HCT116 (cell line): ENCODE results near the gene WNT16. TPM values are rescaled to one million over a fixed set of nuclear protein-coding genes. Genes with fewer than 3 reads are reported as not detected.

Experiments
- ELF1 ChIP-seq: IDR thresholded peaks from 2 replicates; pipeline ENCODE4 v1.6.1; 2012; ENCODE audit warnings: low read depth, borderline replicate concordance
- POLR2A ChIP-seq: IDR thresholded peaks from 2 replicates; pipeline ENCODE4 v1.7.0; 2011; ENCODE audit warnings: borderline replicate concordance; ENCODE audit not compliant: insufficient read depth, insufficient read length; ENCODE audit errors: extremely low read depth
- total RNA-seq: library from RNA; stranded (reverse); gene quantifications from one replicate; pipeline ENCODE4 v1.2.1, GENCODE V29; 2021; ENCODE audit not compliant: unreplicated experiment
- TF ChIP-seq, protein P1 (sequence below): IDR thresholded peaks from 2 replicates; pipeline ENCODE4 v1.6.1; 2012

Gene WNT16
- total RNA-seq, 1 experiment from 2014 or later = 152 TPM

DNA sequence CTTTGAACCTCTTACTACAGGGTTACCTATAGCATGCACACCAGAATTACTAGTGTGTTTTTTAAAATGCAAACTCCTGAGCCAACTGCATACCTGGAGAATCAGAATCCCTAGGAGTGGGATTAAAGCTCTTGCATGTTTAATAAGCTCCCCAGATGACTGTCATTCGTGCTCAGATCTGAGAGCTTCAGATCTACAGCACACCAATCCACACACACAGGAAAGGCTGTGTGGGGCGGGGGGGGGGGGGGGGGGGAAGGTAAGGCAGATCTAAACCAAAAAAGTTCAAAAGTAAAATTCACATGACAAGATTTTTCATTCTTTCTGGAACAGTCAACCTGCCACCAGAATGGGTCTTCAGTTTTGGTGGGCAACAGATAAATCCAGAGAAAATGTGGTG is 61.8 kb downstream of the WNT16 start (continued):
- TF ChIP-seq, protein P1, sequence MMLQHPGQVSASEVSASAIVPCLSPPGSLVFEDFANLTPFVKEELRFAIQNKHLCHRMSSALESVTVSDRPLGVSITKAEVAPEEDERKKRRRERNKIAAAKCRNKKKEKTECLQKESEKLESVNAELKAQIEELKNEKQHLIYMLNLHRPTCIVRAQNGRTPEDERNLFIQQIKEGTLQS = no peak
- no peak for TF ChIP-seq ELF1
- TF ChIP-seq POLR2A = no peak
- TF ChIP-seq, all 23 proteins: peak for 0

Other genes starting within 250 kb of the WNT16 start
- gene FAM3C, start 67.3 kb downstream of the WNT16 start, total RNA-seq = 322 TPM